HuH-7 (cell line): ENCODE measurements around the gene CDH5.

Source experiments
- DNase-seq: peaks from one replicate; pipeline ENCODE4 v3.0.0; 2011; ENCODE audit warnings: low spot score

Gene CDH5

GRCh38 chr16:66374176-66374575 lies 7.7 kb downstream of the CDH5 start:
- DNase-seq: no peak

- DNase-seq: no peak
Measured at GRCh38 chr16:66375451-66375850, 9.0 kb downstream of the CDH5 start.

- no peak for DNase-seq
Measured at GRCh38 chr16:66376114-66376513, 9.6 kb downstream of the CDH5 start.

GRCh38 chr16:66376577-66377305 lies 10.2 kb downstream of the CDH5 start:
- no peak for DNase-seq

- DNase-seq: no peak
Measured at GRCh38 chr16:66377324-66377723, 10.8 kb downstream of the CDH5 start.

- DNase-seq: no peak
Measured at GRCh38 chr16:66378741-66379570, 12.5 kb downstream of the CDH5 start.

GRCh38 chr16:66379571-66379941 lies 13.1 kb downstream of the CDH5 start:
- no peak for DNase-seq

- no peak for DNase-seq
Measured at GRCh38 chr16:66380421-66380820, 13.9 kb downstream of the CDH5 start.

GRCh38 chr16:66381585-66382170 lies 15.2 kb downstream of the CDH5 start:
- DNase-seq: no peak

- no peak for DNase-seq
Measured at GRCh38 chr16:66382171-66382965, 15.9 kb downstream of the CDH5 start.

- no peak for DNase-seq
Measured at GRCh38 chr16:66382966-66383299, 16.4 kb downstream of the CDH5 start.

- no peak for DNase-seq
Measured at GRCh38 chr16:66383551-66383950, 17.1 kb downstream of the CDH5 start.

- DNase-seq: no peak
Measured at GRCh38 chr16:66385415-66385814, 18.9 kb downstream of the CDH5 start.

- DNase-seq: no peak
Measured at GRCh38 chr16:66386629-66387622, 20.4 kb downstream of the CDH5 start.

- DNase-seq: no peak
Measured at GRCh38 chr16:66387817-66388332, 21.4 kb downstream of the CDH5 start.

GRCh38 chr16:66388350-66389139 lies 22.1 kb downstream of the CDH5 start:
- DNase-seq: no peak

- no peak for DNase-seq
Measured at GRCh38 chr16:66389256-66390176, 23.0 kb downstream of the CDH5 start.

GRCh38 chr16:66390346-66391108 lies 24.0 kb downstream of the CDH5 start:
- DNase-seq: no peak
